AG09319 (cell line): ENCODE results near the gene SPATS2L.

Experiments used
- DNase-seq: peaks from one replicate; pipeline ENCODE4 v3.0.0-alpha.2; 2010; ENCODE audit warnings: low read depth; ENCODE audit errors: extremely low read depth
- TF ChIP-seq, protein P1 (sequence below): IDR thresholded peaks from 2 replicates; pipeline ENCODE4 v1.5.1; 2011; ENCODE audit warnings: low read depth, mild to moderate bottlenecking, inconsistent platforms, low read length, moderate library complexity

Gene SPATS2L

DNA sequence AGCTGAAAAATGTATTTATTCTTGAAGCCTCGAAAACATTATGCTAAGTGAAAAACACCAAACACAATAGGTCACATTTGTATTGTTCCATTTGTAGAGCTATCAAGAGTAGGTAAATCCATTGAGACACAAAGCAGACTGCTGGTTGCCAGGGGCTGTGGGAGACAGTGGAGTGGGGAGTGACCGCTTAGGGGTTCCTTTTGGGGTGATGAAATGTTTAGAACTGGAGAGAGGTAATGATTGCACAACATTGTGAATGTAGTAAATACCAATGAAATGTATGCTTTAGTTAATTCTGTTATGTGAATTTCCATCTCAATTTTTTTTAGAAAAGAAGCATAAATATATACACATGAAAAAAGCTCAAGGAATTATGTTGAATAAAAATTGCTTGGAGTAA, 187.6 kb downstream of the SPATS2L start:
- no peak for DNase-seq
- TF ChIP-seq, protein P1, sequence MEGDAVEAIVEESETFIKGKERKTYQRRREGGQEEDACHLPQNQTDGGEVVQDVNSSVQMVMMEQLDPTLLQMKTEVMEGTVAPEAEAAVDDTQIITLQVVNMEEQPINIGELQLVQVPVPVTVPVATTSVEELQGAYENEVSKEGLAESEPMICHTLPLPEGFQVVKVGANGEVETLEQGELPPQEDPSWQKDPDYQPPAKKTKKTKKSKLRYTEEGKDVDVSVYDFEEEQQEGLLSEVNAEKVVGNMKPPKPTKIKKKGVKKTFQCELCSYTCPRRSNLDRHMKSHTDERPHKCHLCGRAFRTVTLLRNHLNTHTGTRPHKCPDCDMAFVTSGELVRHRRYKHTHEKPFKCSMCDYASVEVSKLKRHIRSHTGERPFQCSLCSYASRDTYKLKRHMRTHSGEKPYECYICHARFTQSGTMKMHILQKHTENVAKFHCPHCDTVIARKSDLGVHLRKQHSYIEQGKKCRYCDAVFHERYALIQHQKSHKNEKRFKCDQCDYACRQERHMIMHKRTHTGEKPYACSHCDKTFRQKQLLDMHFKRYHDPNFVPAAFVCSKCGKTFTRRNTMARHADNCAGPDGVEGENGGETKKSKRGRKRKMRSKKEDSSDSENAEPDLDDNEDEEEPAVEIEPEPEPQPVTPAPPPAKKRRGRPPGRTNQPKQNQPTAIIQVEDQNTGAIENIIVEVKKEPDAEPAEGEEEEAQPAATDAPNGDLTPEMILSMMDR = no peak

DNA sequence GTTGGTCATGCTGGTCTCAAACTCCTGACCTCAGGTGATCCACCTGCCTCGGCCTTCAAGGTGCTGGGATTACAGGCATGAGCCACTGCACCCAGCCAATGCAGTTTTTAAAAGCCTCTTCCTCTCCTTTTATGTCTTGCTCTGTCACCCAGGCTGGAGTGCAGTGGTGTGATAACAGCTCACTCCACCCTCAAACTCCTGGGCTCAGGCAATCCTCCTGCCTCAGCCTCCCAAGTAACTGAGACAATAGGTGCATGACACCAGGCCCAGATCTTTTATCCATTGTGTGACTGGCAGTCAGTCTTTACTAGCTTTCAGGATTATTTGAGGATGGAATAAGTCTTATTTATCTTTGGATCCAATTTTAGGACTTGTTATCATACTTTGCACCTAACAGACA, 190.2 kb downstream of the SPATS2L start:
- DNase-seq = no peak
- TF ChIP-seq, protein P1 = no peak

DNA sequence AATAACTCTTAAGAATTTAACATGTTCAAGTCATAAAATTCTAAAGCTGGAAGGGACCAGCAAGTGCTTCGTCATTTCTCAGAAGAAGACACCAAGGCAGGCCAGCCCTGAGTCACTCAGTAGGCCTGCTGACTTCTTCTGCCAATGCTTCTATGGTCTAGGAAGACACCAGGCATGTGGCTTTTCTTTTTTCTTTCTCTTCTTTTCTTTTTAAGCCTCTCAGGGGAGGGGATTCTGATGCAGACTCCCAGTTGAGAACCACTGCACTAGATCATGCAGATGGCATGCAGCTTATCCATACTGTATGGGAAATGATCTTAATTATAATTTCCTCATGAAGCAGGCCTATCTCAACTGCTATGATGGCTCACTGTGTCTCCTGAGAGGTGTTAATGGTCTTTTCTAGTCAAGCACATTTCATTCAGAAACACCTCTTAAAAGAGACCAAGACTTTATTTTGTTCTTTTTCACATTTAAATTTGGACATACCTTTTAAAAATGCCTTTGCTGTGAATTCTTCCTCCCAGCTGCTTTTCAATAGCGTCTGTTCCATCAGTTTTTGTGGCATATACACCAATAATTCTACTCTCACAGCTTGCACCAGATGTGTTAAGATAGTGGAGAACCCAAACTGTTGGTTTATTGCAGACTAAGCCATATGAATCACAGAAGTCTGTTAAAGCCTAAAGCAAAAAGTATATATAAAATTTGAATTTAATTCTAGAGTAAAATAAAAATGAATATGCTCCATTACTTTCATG, 192.1 kb downstream of the SPATS2L start:
- DNase-seq = no peak
- TF ChIP-seq, protein P1 = no peak

DNA sequence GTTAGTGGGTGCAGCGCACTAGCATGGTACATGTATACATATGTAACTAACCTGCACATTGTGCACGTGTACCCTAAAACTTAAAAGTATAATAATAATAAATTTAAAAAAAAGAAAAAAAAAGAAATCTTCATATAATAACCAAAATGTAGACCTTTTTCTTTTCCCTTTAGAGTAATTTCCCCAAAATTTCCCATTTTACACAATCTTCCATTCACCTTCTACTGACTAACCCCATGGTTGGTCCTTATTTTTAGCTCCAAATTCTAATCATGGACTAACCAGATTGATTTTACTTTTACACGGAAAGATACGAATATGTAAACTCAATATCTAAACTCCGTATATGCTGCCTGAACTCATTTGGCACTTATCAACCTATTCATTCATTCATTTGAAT, 195.7 kb downstream of the SPATS2L start:
- DNase-seq = no peak
- TF ChIP-seq, protein P1 = no peak

DNA sequence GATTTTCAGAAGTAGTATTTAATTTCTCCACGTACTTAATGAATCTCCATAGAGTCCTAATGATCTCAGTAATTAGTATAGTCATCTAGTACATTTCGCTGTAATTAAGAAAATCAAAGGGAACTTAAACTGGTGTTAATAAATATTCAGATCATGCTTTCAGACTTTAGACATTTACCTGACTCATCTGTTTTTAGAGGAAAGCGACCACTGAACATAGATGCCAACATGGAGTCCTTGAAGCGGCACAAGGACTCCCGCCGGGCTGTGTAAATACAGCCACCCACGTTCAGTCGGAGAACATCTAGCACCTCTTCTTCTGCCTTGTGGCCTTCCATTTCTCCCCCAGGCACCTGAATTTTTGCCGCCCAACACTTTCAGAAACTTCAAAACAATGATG, 200.2 kb downstream of the SPATS2L start:
- no peak for DNase-seq

DNA sequence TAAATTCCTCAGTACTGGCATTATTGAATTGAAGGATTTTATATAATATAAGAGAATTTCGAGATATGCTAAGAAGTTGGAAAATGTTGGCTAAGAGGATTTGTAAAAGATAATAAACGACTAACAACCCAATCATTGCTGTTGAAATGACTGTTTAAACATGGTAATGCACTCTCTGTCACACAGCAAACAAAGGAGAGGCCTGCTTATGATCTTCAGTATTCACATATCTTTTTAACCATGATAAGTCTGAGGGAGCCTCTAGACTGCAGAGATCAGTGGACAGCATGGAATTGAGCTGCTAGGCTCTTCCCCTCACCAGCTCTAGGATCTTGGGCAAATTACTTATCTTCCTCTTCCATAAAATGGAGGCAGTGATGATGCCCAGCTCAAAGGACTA, 200.7 kb downstream of the SPATS2L start:
- TF ChIP-seq, protein P1 = no peak
- DNase-seq = no peak

More for the DNA sequence above, 200.2 kb downstream of the SPATS2L start:
- TF ChIP-seq, protein P1 = no peak

DNA sequence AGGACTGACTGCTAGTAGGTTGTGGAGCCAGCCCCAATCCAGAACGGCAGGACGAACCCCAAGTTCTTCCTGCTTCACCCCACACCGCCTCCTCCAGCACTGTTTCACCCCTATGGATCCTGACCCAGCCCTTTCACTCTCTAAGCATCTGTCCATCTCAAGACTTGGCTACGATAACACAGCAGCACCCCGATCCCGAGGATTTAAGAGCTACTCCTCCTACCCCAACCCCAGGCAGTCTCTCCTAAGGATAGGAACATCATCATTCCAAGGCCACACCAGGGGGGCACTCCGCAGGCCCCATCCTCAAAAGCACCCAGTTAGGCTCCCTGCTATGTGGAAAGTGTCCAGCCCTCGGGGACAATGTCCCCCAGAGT, 202.7 kb downstream of the SPATS2L start:
- TF ChIP-seq, protein P1 = no peak
- DNase-seq = no peak
